AML-193 (cell line): Measurements from ENCODE around the gene C20orf202.
"Not testable (repeated sequence)": the region's sequence is repeated elsewhere in the genome, so short reads cannot be mapped to it uniquely, and the experiment has no call there.

Experiments
- DNase-seq, 2 experiments: peaks; one replicate each; lab custom pipeline; 2025; lab: John Stamatoyannopoulos, UW

C20orf202 gene

GRCh38 chr20:1209447-1210387, 6.5 kb downstream of the C20orf202 start:
- no peak for DNase-seq

- DNase-seq = no peak
Measured at GRCh38 chr20:1210501-1210900, 7.2 kb downstream of the C20orf202 start.

GRCh38 chr20:1212023-1212422, 8.8 kb downstream of the C20orf202 start:
- no peak for DNase-seq

- DNase-seq = peak; percentile 45 to 50
Measured at GRCh38 chr20:1212607-1213396, 9.5 kb downstream of the C20orf202 start.

- DNase-seq = no peak
Measured at GRCh38 chr20:1214838-1215261, 11.6 kb downstream of the C20orf202 start.

- DNase-seq = no peak
Measured at GRCh38 chr20:1215386-1216170, 12.3 kb downstream of the C20orf202 start.

GRCh38 chr20:1216527-1217427, 13.5 kb downstream of the C20orf202 start:
- not testable (repeated sequence) for DNase-seq

- DNase-seq = not testable (repeated sequence)
Measured at GRCh38 chr20:1222750-1223149, 19.5 kb downstream of the C20orf202 start.

- DNase-seq = no peak
Measured at GRCh38 chr20:1224205-1224890, 21.1 kb downstream of the C20orf202 start.

- DNase-seq = no peak
Measured at GRCh38 chr20:1225263-1225782, 22.1 kb downstream of the C20orf202 start.

GRCh38 chr20:1225783-1226654, 22.8 kb downstream of the C20orf202 start, which contains the start of gene RAD21L1:
RAD21L1 (plus strand) TSS chr20:1226044; CDS start chr20:1228454, 2,410 bp downstream.
- DNase-seq = no peak

- no peak for DNase-seq
Measured at GRCh38 chr20:1229541-1229940, 26.3 kb downstream of the C20orf202 start.

- no peak for DNase-seq
Measured at GRCh38 chr20:1232286-1233111, 29.2 kb downstream of the C20orf202 start.

GRCh38 chr20:1240549-1240948, 37.3 kb downstream of the C20orf202 start:
- no peak for DNase-seq

- DNase-seq = no peak
Measured at GRCh38 chr20:1241456-1241855, 38.2 kb downstream of the C20orf202 start.

GRCh38 chr20:1242099-1242498, 38.8 kb downstream of the C20orf202 start:
- no peak for DNase-seq

- no peak for DNase-seq
Measured at GRCh38 chr20:1242530-1242929, 39.3 kb downstream of the C20orf202 start.

- no peak for DNase-seq
Measured at GRCh38 chr20:1245578-1245977, 42.3 kb downstream of the C20orf202 start.
